ENCODE results near the gene TTC33. TPM values are rescaled to one million over a fixed set of nuclear protein-coding genes. Genes with fewer than 3 reads are reported as not detected.

TTC33 gene
- total RNA-seq, 1 donor from 2014 or later, result 18.5 TPM

DNA sequence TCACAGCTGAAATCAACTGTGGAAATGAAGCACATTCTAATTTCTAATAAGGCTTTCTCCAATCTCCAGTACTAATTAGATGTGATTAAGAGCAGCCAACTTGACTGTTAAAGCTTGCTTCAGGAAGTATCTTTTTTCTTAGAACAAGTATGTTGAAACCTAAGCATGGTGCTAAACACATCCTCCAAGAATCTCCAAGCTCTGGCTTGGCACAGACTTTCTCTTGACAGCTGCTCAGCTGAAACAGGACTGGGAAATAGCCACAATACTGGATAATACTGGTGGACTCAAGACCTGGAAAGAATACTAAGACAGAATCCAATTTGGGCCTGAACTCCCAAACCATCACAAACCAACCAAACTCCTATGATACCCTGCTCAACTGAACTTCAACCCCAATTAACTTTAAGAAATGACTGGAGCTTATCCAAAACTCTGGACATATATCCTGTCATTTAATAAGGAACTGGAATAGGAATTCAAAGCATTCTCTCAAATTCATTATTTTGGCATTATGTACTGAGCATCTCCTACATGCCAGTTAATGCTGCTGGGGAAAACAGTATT, 26.2 kb upstream of the TTC33 start:
- H3K27ac Mint-ChIP-seq (ENCODE audit: unreplicated experiment), result no peak overlapping the region
- no peak for DNase-seq (ENCODE audit: low read depth, low spot score)
- H3K36me3 Mint-ChIP-seq (ENCODE audit: low read depth), result peaks cover 3% of the 10 kb centered on the region
- H3K27me3 Mint-ChIP-seq (ENCODE audit: low read depth), result no peaks in the 10 kb centered on the region
- H3K4me3 Mint-ChIP-seq, result no peak overlapping the region
- H3K4me1 Mint-ChIP-seq, result peaks cover 5% of the 10 kb centered on the region
- TF ChIP-seq, protein P1, sequence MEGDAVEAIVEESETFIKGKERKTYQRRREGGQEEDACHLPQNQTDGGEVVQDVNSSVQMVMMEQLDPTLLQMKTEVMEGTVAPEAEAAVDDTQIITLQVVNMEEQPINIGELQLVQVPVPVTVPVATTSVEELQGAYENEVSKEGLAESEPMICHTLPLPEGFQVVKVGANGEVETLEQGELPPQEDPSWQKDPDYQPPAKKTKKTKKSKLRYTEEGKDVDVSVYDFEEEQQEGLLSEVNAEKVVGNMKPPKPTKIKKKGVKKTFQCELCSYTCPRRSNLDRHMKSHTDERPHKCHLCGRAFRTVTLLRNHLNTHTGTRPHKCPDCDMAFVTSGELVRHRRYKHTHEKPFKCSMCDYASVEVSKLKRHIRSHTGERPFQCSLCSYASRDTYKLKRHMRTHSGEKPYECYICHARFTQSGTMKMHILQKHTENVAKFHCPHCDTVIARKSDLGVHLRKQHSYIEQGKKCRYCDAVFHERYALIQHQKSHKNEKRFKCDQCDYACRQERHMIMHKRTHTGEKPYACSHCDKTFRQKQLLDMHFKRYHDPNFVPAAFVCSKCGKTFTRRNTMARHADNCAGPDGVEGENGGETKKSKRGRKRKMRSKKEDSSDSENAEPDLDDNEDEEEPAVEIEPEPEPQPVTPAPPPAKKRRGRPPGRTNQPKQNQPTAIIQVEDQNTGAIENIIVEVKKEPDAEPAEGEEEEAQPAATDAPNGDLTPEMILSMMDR (conservative IDR thresholded peaks at IDR 0.05), result no peak
- H3K9me3 Mint-ChIP-seq, result no peaks in the 10 kb centered on the region

DNA sequence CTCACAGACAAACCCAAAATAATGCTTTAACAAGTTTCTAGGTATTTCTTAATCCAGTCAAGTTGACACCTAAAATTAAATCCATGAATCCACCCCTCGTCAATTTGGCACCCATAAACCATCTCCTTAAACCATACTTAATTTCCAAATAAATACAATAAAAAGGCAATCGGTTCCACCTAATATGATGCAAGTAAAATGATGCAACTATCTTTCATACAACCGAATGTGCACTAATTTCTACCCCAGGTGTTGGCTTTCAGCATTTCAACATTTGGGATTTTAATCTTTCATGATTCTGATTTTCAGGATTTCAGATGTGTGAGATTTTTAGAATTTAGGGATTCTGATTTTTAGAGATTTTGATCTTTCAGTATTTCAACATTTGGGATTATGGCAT, 25.1 kb upstream of the TTC33 start:
- H3K4me1 Mint-ChIP-seq, result peaks cover 5% of the 10 kb centered on the region
- DNase-seq (ENCODE audit: low read depth, low spot score), result no peak
- TF ChIP-seq, protein P1 (conservative IDR thresholded peaks at IDR 0.05), result no peak
- H3K27ac Mint-ChIP-seq (ENCODE audit: unreplicated experiment), result no peak overlapping the region
- no peaks in the 10 kb centered on the region for H3K9me3 Mint-ChIP-seq
- H3K4me3 Mint-ChIP-seq, result no peak overlapping the region
- H3K36me3 Mint-ChIP-seq (ENCODE audit: low read depth), result peaks cover 10% of the 10 kb centered on the region
- H3K27me3 Mint-ChIP-seq (ENCODE audit: low read depth), result no peaks in the 10 kb centered on the region

DNA sequence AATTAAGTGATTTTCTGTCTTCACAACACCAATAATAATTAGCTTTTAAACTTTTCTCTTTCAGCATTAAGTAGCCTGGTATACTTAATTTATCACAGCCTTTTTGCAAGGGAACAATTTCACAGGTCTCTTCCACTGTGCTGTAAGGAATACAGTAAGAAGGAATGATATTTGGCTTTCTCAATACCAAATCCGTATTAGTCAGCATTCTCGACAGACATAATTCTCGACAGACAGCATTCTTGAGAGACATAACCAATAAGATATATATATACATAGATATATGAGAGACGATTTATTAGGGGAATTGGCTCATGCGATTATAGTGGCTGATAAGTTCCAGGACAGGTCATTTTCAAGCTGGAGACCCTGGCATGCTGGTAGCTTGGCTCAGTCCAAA, 24.4 kb upstream of the TTC33 start:
- H3K27ac Mint-ChIP-seq (ENCODE audit: unreplicated experiment), result no peak overlapping the region
- peaks cover 5% of the 10 kb centered on the region for H3K4me1 Mint-ChIP-seq
- no peak overlapping the region for H3K4me3 Mint-ChIP-seq
- no peak for DNase-seq (ENCODE audit: low read depth, low spot score)
- no peaks in the 10 kb centered on the region for H3K9me3 Mint-ChIP-seq
- peaks cover 7% of the 10 kb centered on the region for H3K36me3 Mint-ChIP-seq (ENCODE audit: low read depth)
- no peaks in the 10 kb centered on the region for H3K27me3 Mint-ChIP-seq (ENCODE audit: low read depth)
- TF ChIP-seq, protein P1 (conservative IDR thresholded peaks at IDR 0.05), result no peak

DNA sequence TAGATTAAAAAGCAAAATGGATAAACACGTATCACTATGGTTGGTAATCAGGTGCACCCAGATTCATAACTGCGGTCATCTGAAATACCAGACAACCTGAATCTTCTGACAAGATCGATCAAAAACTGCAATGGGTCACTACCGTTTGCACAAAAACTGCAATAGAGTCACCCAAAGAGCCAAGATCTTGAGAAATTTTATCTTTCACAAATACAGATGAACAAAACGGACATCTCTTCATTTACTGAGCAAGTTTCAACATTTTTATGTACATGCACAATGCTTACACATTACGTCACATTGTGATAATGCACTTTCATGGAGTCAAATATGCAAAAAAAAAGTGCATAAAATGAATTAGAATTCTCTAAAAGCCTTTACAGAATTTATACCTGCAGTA, 23.8 kb upstream of the TTC33 start:
- DNase-seq (ENCODE audit: low read depth, low spot score), result no peak
- Mint-ChIP-seq H3K4me1 (peaks cover 5% of the 10 kb centered on the region), H3K4me3 (no peak overlapping the region), H3K9me3 (no peaks in the 10 kb centered on the region), H3K27me3 (ENCODE audit: low read depth) (no peaks in the 10 kb centered on the region), H3K36me3 (ENCODE audit: low read depth) (peaks cover 7% of the 10 kb centered on the region), H3K27ac (ENCODE audit: unreplicated experiment) (no peak overlapping the region)
- TF ChIP-seq, protein P1 (conservative IDR thresholded peaks at IDR 0.05), result no peak

DNA sequence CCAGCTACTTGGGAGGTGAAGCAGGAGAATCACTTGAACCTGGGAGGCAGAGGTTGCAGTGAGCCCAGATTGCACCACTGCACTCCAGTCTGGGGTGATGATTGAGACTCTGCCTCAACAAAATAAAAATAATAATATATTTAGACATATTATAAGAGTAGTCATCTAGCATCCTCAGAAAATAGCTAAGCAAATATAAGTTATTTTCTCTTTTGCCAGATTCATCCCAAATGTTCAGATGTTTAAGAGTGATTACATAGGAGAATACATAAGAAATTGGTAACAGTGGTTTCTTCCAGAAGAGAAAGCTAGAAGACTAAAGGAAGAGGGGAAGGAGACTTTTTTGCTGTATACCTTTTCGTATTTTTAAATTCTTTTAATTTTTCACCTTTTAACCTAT, 22.4 kb upstream of the TTC33 start:
- H3K4me3 Mint-ChIP-seq, result no peak overlapping the region

More for the DNA sequence above, 22.4 kb upstream of the TTC33 start:
- no peak overlapping the region for H3K27ac Mint-ChIP-seq (ENCODE audit: unreplicated experiment)
- H3K27me3 Mint-ChIP-seq (ENCODE audit: low read depth), result no peaks in the 10 kb centered on the region
- peaks cover 7% of the 10 kb centered on the region for H3K36me3 Mint-ChIP-seq (ENCODE audit: low read depth)
- TF ChIP-seq, protein P1 (conservative IDR thresholded peaks at IDR 0.05), result no peak
- H3K4me1 Mint-ChIP-seq, result no peaks in the 10 kb centered on the region
- DNase-seq (ENCODE audit: low read depth, low spot score), result no peak
- no peaks in the 10 kb centered on the region for H3K9me3 Mint-ChIP-seq

Measured in neural crest cell (in vitro differentiated cells).